ENCODE results near the gene TAF4.

TAF4 gene

DNA sequence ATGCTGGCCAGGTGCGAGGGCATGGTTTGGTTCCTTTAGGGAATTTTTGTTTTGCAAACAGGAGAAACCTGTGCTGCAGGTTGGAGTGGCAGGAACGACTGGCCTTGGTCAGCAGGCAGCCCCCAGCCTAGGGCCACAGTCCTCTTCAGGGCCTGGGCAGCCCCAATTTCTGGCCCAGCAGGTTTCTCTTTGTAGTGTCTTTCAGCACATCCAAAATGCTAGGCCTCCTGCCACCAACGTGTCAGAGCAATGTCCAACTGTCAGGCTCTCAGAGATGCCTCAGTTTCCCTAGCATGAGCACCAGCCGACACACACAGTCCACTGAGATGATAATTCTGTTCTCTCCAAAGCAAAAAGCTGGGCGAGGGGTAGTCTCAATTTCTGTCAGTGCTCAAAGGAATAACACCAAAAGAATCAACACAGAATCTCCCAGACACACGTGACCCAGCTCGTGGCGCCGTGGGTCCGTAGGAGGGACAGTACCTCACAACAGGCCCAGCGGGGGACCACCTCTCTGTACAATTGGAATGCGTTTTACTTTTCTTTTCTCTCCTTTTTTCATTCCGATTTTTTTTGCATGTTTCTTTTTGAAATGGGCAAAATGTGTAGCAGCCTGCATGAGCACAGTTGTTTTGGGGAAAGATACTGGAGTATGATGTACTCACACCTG is 125.9 kb downstream of the TAF4 start:
- Histone ChIP-seq H3K9me3 (replicated peaks; ENCODE audit: insufficient read depth, low read length) (no peaks in the 10 kb centered on the region), H3K9me2 (replicated peaks; ENCODE audit: insufficient read depth, low read length) (no peaks in the 10 kb centered on the region), H3K4me2 (ENCODE audit: low read depth, low read length) (no peak overlapping the region), H3K79me2 (ENCODE audit: low read length) (no peaks in the 10 kb centered on the region), H3K27ac (ENCODE audit: low read length) (no peak overlapping the region), H4K20me1 (ENCODE audit: insufficient read depth, low read length) (no peaks in the 10 kb centered on the region), H3K27me3 (replicated peaks; ENCODE audit: insufficient read depth, low read length) (peaks cover 61% of the 10 kb centered on the region), H2AFZ (ENCODE audit: low read length) (no peak overlapping the region), H3K4me1 (ENCODE audit: low read length) (no peaks in the 10 kb centered on the region), H3K9ac (ENCODE audit: low read length) (no peak overlapping the region), H3F3A (ENCODE audit: insufficient read depth, low read length) (no peaks in the 10 kb centered on the region), H3K4me3 (ENCODE audit: low read length) (no peak overlapping the region), H3K36me3 (replicated peaks; ENCODE audit: insufficient read depth, low read length) (no peaks in the 10 kb centered on the region)
- TF ChIP-seq EZH2 (optimal IDR thresholded peaks at IDR 0.05; ENCODE audit: low read depth, low read length) (no peak), EZH2phosphoT487 (IDR thresholded peaks at IDR 0.05; ENCODE audit: low read length) (no peak)
- TF ChIP-seq, protein P1, sequence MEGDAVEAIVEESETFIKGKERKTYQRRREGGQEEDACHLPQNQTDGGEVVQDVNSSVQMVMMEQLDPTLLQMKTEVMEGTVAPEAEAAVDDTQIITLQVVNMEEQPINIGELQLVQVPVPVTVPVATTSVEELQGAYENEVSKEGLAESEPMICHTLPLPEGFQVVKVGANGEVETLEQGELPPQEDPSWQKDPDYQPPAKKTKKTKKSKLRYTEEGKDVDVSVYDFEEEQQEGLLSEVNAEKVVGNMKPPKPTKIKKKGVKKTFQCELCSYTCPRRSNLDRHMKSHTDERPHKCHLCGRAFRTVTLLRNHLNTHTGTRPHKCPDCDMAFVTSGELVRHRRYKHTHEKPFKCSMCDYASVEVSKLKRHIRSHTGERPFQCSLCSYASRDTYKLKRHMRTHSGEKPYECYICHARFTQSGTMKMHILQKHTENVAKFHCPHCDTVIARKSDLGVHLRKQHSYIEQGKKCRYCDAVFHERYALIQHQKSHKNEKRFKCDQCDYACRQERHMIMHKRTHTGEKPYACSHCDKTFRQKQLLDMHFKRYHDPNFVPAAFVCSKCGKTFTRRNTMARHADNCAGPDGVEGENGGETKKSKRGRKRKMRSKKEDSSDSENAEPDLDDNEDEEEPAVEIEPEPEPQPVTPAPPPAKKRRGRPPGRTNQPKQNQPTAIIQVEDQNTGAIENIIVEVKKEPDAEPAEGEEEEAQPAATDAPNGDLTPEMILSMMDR (IDR thresholded peaks at IDR 0.05; ENCODE audit: low read length), result no peak
- no peak for DNase-seq

DNA sequence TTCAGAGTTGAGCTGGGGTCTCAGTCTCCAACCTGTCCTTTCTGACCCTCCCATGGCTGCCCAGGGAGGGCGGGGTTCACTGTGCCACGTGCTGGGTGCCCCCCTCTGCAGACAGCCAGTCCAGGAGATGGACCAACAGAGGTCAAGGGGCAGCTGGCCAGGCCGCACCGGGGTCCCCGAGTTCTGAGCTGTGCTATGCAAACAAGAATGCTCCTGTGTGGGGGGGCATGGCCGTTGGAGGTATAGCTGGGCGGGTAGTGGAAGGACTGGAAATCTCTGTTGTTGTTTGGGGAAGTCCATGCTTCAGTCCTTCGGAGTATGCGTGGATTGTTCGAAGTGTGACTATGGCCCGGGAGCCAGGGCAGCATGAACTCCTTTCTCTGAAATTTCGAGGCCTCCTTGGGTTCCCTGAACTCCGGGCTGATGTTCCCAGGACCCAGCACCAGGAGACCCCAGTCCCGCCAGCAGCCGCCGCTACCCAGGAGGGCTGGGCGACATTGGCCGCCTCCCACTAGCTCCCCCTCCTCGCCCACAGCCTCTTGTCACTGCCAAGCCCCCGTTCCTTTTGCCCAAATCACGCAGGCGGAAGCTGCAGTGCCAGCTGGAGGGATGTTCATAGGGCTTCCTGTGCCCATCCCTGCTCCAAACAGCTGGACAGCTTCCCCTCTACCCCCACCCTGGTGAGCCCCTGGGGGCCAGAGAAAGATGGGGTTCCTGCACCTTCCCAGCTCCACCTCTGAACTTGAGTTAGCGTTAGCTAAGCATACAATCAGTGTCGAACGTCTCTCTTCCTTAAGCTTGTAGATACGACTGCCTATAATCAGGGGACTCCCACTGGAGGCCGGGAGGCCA is 126.6 kb downstream of the TAF4 start:
- H2AFZ ChIP-seq (ENCODE audit: low read length), result no peak overlapping the region
- no peak for TF ChIP-seq EZH2phosphoT487 (IDR thresholded peaks at IDR 0.05; ENCODE audit: low read length)
- TF ChIP-seq, protein P1 (IDR thresholded peaks at IDR 0.05; ENCODE audit: low read length), result no peak
- TF ChIP-seq EZH2 (optimal IDR thresholded peaks at IDR 0.05; ENCODE audit: low read depth, low read length), result no peak
- no peak overlapping the region for H3K27ac ChIP-seq (ENCODE audit: low read length)
- H3K27me3 ChIP-seq (replicated peaks; ENCODE audit: insufficient read depth, low read length), result peaks cover 68% of the 10 kb centered on the region
- no peak overlapping the region for H3K4me3 ChIP-seq (ENCODE audit: low read length)
- no peaks in the 10 kb centered on the region for H3K79me2 ChIP-seq (ENCODE audit: low read length)
- no peaks in the 10 kb centered on the region for H3K9me3 ChIP-seq (replicated peaks; ENCODE audit: insufficient read depth, low read length)
- no peak overlapping the region for H3K4me2 ChIP-seq (ENCODE audit: low read depth, low read length)
- no peaks in the 10 kb centered on the region for H4K20me1 ChIP-seq (ENCODE audit: insufficient read depth, low read length)
- no peak for DNase-seq
- H3K4me1 ChIP-seq (ENCODE audit: low read length), result no peaks in the 10 kb centered on the region
- H3K36me3 ChIP-seq (replicated peaks; ENCODE audit: insufficient read depth, low read length), result no peaks in the 10 kb centered on the region
- H3K9ac ChIP-seq (ENCODE audit: low read length), result no peak overlapping the region
- no peaks in the 10 kb centered on the region for H3K9me2 ChIP-seq (replicated peaks; ENCODE audit: insufficient read depth, low read length)
- H3F3A ChIP-seq (ENCODE audit: insufficient read depth, low read length), result no peaks in the 10 kb centered on the region

DNA sequence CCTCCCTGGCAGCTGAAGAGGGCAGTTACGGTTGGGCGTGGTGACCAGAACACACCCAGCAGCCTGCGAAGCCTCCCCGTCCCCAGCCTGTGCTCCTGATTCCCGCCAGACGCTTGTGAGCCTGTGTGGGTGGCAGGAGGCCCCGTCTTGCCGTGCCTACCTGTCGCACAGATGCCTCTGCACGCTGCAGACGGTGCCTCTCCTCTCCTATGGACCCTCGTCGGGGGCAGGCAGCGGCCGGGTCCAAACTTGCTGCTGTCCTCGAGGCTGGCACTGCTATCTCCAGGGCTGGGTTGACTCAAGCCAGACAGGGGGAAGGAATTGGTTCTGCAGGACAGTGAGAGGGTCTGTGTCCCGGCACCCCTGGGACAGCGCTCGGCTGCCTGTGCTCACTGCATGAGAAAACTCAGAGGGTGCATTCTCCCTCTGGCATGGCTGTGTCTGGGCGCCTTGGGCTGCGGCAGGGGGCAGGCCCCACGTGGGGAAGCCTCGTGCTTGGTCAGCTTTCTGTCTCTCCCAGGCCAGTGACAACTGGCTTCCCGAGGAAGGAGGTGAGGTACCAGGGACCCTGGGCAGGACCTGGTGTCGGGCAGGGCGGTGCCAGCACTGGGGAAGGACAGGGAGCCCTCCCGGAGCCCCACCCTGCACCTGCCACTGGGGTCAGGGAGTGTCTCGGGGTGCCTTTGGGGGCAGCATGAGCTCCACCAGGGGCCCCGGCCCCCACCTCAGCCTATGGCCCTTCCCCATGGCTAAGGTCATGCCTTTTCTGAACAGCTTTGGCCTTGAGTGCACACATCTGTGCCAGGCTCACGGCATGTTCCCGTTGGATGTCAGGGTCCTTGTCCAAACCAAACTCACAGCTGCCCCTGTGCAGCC is 127.5 kb downstream of the TAF4 start:
- no peaks in the 10 kb centered on the region for H3K9me3 ChIP-seq (replicated peaks; ENCODE audit: insufficient read depth, low read length)
- no peak overlapping the region for H2AFZ ChIP-seq (ENCODE audit: low read length)
- DNase-seq, result no peak
- H3K27ac ChIP-seq (ENCODE audit: low read length), result no peak overlapping the region
- no peak overlapping the region for H3K4me3 ChIP-seq (ENCODE audit: low read length)
- no peaks in the 10 kb centered on the region for H4K20me1 ChIP-seq (ENCODE audit: insufficient read depth, low read length)
- peaks cover 75% of the 10 kb centered on the region for H3K27me3 ChIP-seq (replicated peaks; ENCODE audit: insufficient read depth, low read length)
- no peaks in the 10 kb centered on the region for H3F3A ChIP-seq (ENCODE audit: insufficient read depth, low read length)
- no peak overlapping the region for H3K9ac ChIP-seq (ENCODE audit: low read length)
- no peaks in the 10 kb centered on the region for H3K4me1 ChIP-seq (ENCODE audit: low read length)
- no peaks in the 10 kb centered on the region for H3K36me3 ChIP-seq (replicated peaks; ENCODE audit: insufficient read depth, low read length)
- no peak overlapping the region for H3K4me2 ChIP-seq (ENCODE audit: low read depth, low read length)
- no peaks in the 10 kb centered on the region for H3K79me2 ChIP-seq (ENCODE audit: low read length)
- H3K9me2 ChIP-seq (replicated peaks; ENCODE audit: insufficient read depth, low read length), result no peaks in the 10 kb centered on the region
- no peak for TF ChIP-seq EZH2phosphoT487 (IDR thresholded peaks at IDR 0.05; ENCODE audit: low read length)
- TF ChIP-seq EZH2 (optimal IDR thresholded peaks at IDR 0.05; ENCODE audit: low read depth, low read length), result no peak
- TF ChIP-seq, protein P1 (IDR thresholded peaks at IDR 0.05; ENCODE audit: low read length), result no peak
